Measurements from ENCODE around the gene MEST.
"Not testable (repeated sequence)": the region's sequence is repeated elsewhere in the genome, so short reads cannot be mapped to it uniquely, and the experiment has no call there.

GRCh38 chr7:130451344-130451743 lies 40.5 kb upstream of the MEST start:
- not testable (repeated sequence) for TF ChIP-seq CTCF (conservative IDR thresholded peaks at IDR 0.05); ZFX (IDR thresholded peaks at IDR 0.05)

All from C4-2B (cell line).